ENCODE data around the gene ARHGAP22. TPM values are rescaled to one million over a fixed set of nuclear protein-coding genes. Genes with fewer than 3 reads are reported as not detected.

The ARHGAP22 gene
- total and polyA plus RNA-seq, 11 donors = 1.1 to 9.5 (median 2.8) TPM

GRCh38 chr10:48598243-48598935 lies 6.5 kb downstream of the ARHGAP22 start:
- H3K27me3 ChIP-seq = peaks cover 0 to 9% (median 0%) of the 10 kb centered on the region in 9 donors
- H3K4me3 ChIP-seq = no peak overlapping the region
- H3K4me1 ChIP-seq = peaks cover 0 to 24% (median 0%) of the 10 kb centered on the region in 12 donors
- TF ChIP-seq POLR2A (IDR thresholded peaks at IDR 0.05) (no peak), CTCF (IDR thresholded peaks at IDR 0.05) (no peak)
- DNase-seq (no peak), ATAC-seq (peak in 1 of 4 donors; percentile 23)
- intact Hi-C loops (cut with DNase I) = no loop called here
- 88 to 92% (median 89%) methylated on average over 7 of the region's 7 CpGs for WGBS, 4 donors
- H3K36me3 ChIP-seq = no peaks in the 10 kb centered on the region
- H3K27ac ChIP-seq = no peak overlapping the region
- H3K9me3 ChIP-seq = no peaks in the 10 kb centered on the region

DNA sequence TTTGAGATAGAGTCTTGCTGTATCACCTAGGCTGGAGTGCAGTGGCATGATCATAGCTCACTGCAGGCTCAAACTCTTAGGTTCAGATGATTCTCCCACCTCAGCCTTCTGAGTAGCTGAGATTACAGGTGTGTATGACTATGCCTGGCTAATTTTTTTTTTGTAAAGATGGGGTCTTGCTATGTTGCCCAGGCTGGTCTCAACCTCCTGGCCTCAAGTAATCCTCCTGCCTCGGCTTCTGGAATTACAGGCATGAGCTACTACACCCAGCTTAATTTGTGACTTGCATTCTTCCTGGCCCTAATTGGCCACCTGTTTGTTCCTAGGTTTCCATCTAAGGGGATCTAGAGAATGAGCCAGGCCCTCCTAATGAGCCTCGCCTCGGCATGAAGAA lies 9.3 kb downstream of the ARHGAP22 start:
- H3K9me3 ChIP-seq = no peaks in the 10 kb centered on the region
- no peak overlapping the region for H3K27ac ChIP-seq
- TF ChIP-seq CTCF (IDR thresholded peaks at IDR 0.05) = no peak
- TF ChIP-seq POLR2A (IDR thresholded peaks at IDR 0.05) = no peak
- ATAC-seq = no peak
- no peak overlapping the region for H3K4me3 ChIP-seq
- no peak for DNase-seq
- peaks cover 0 to 15% (median 0%) of the 10 kb centered on the region in 12 donors for H3K4me1 ChIP-seq
- no peaks in the 10 kb centered on the region for H3K36me3 ChIP-seq
- 89 to 94% (median 93%) methylated on average over 3 of the region's 3 CpGs for WGBS, 4 donors
- peaks cover 0 to 9% (median 0%) of the 10 kb centered on the region in 9 donors for H3K27me3 ChIP-seq
- intact Hi-C loops (cut with DNase I) = no loop called here

DNA sequence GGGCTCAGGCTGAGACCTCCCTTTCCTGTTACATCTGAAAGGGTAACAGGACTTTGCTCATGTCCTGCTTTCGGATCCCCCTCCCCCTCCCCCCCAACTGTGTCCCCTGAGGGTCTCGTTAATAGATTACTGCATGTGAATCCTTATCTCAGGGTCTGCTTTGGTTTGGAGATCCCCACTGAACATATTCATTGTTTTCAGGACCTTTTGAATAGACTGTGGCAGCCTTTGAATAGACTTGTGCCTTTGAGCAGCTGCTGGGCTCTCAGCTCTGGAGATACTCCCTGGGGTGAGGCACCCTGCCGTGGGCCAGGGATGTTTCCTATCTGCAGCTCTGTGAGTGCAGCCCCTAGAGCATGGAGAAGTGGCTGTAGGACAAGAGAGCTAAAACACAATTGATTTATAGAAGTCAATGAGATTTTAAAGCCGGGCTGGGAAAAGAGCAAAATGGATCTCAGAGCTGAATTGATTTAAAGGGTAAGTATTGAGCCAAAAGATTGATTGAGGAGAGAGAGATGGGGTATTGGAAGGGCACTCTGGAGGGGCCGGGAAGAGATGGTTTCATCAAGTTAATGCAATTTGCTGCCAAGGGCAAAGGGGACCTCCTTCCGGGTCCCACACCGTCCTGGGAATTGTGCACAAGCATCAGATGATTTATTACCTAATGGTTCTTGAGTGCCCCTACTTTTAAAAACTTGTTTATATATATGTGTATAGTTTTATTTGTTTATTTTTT lies 9.9 kb downstream of the ARHGAP22 start:
- DNase-seq (no peak), ATAC-seq (no peak)
- H3K36me3 ChIP-seq = no peaks in the 10 kb centered on the region
- intact Hi-C loops (cut with DNase I) = no loop called here
- no peak overlapping the region for H3K27ac ChIP-seq
- TF ChIP-seq POLR2A (IDR thresholded peaks at IDR 0.05) (no peak), CTCF (IDR thresholded peaks at IDR 0.05) (no peak)
- H3K4me1 ChIP-seq = peaks cover 0 to 14% (median 0%) of the 10 kb centered on the region in 12 donors
- no peak overlapping the region for H3K4me3 ChIP-seq
- no peaks in the 10 kb centered on the region for H3K9me3 ChIP-seq
- WGBS, 4 donors = 64 to 69% (median 65%) methylated on average over 7 of the region's 7 CpGs
- peaks cover 0 to 9% (median 0%) of the 10 kb centered on the region in 9 donors for H3K27me3 ChIP-seq

DNA sequence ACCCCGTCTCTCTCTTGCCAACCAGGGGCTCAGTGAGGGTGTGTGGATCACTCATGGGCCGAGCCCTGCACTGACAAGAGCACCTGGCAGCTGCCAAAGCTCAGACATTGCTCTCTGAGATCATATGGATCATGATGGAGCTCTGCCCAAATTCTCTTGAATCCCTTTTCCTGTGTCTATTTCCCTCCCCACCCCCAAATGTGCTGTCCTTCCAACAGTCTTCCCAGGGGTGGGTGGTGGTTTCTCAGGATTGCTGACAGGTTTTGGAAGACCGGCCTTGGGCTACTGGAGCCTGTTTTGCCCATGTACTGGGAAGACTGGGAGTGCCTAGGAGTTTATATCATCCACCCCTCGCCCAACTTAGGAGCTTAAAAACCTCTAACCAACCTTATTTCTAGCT lies 10.5 kb downstream of the ARHGAP22 start:
- DNase-seq = no peak
- intact Hi-C loops (cut with DNase I) = no loop called here
- Histone ChIP-seq H3K9me3 (no peaks in the 10 kb centered on the region), H3K36me3 (no peaks in the 10 kb centered on the region), H3K4me1 (peaks cover 0 to 14% (median 0%) of the 10 kb centered on the region in 12 donors), H3K4me3 (no peak overlapping the region), H3K27ac (no peak overlapping the region), H3K27me3 (peaks cover 0 to 9% (median 0%) of the 10 kb centered on the region in 9 donors)
- ATAC-seq = no peak
- 85 to 96% (median 89%) methylated on average over 4 of the region's 4 CpGs for WGBS, 4 donors
- TF ChIP-seq CTCF (IDR thresholded peaks at IDR 0.05) = no peak
- TF ChIP-seq POLR2A (IDR thresholded peaks at IDR 0.05) = no peak

Data from heart left ventricle (tissue), 16 donors.